ENCODE results near the gene RFX2. TPM values are rescaled to one million over a fixed set of nuclear protein-coding genes. Genes with fewer than 3 reads are reported as not detected.

Gene RFX2
- total and polyA plus RNA-seq, 9 of the 15 experiments (the other 6 are each of a cell fraction or from before 2014, with no cell fraction given) = 3.6 to 18.7 (median 8.7) TPM

DNA sequence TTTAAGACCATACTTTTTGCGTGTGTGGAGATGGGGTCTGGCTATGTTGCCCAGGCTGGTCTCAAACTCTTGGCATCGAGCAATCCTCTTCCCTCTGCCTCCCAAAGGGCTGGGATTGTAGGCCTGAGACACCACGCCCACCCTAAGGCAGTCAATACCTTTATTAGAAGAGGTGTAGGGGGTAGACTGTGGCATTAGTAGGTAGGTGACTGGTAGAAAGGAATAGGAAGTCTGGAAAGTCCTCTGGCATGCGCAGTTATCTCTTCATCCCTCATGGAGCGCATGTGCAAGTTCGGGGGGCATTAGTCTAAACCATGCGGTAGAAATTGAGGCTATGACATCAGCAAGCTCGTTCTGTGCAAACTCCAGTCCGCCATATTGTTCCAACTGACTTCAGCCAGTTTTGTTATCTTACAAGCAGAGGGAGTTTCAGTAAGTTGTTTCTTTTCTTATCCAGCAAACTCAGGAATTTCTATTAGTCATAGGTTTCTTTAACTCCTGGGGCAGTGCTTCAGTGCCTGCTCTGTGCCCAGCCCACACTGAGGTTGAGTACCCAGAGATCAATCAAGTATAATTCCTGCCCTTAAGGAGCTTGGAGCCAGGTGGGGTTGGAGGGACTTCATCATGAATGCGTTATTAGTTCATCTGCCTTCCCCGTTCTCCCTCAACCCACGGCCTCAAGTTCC lies 125.1 kb downstream of the RFX2 start (continued):
- TF ChIP-seq ZNF644 (tag; IDR thresholded peaks at IDR 0.05; ENCODE audit: low read depth) (peak; percentile 67), ZBTB43 (CRISPR knock-in tag; IDR thresholded peaks at IDR 0.05) (no peak), NRF1 (conservative IDR thresholded peaks at IDR 0.05 in 1 of 2, IDR thresholded peaks at IDR 0.05 in 1 of 2) (peak; percentile 87 to 89), CREB3 (tag; conservative IDR thresholded peaks at IDR 0.05; ENCODE audit: low read depth) (peak; percentile 61; the same call in 1 of the 2 replicates), E4F1 (CRISPR knock-in tag; IDR thresholded peaks at IDR 0.05; ENCODE audit: borderline replicate concordance) (no peak), TAF9B (IDR thresholded peaks at IDR 0.05; ENCODE audit: partially characterized antibody) (peak; percentile 22), PHB2 (IDR thresholded peaks at IDR 0.05; ENCODE audit: low read depth) (peak; percentile 3; the same call in 1 of the 2 replicates), LCOR (CRISPR knock-in tag; IDR thresholded peaks at IDR 0.05) (0 out of 2 replicates have a peak, but pooled peaks have one; percentile 50), CREM (IDR thresholded peaks at IDR 0.05; ENCODE audit: low read depth) (peak; percentile 87), EHMT2 (IDR thresholded peaks at IDR 0.05) (peak; percentile 59; the same call in 1 of the 2 replicates), YY1 (IDR thresholded peaks at IDR 0.05; ENCODE audit: borderline replicate concordance in 1 of 3, control insufficient read depth in 1 of 3, extremely low read depth in 1 of 3, insufficient read depth in 3 of 3, insufficient read length in 1 of 3, insufficient replicate concordance in 2 of 3, low read depth in 1 of 3, low read length in 2 of 3) (peak in 2 of 3 experiments; percentile 57 to 90), MEF2A (IDR thresholded peaks at IDR 0.05; ENCODE audit: control insufficient read depth, low read depth, low read length) (no peak), MXD1 (CRISPR knock-in tag; IDR thresholded peaks at IDR 0.05; ENCODE audit: borderline replicate concordance, poor library complexity, severe bottlenecking) (no peak)
